Activated T-cell treated with anti-CD3 and anti-CD28 coated beads for 48 hours (primary cell): ENCODE measurements around the gene PSMD12.
"Not testable (repeated sequence)": the region's sequence is repeated elsewhere in the genome, so short reads cannot be mapped to it uniquely, and the experiment has no call there.

ENCODE experiments used
- DNase-seq: peaks from one replicate; pipeline ENCODE4 v3.0.0-alpha.2; 2020; ENCODE audit warnings: low read depth

Gene PSMD12

DNA sequence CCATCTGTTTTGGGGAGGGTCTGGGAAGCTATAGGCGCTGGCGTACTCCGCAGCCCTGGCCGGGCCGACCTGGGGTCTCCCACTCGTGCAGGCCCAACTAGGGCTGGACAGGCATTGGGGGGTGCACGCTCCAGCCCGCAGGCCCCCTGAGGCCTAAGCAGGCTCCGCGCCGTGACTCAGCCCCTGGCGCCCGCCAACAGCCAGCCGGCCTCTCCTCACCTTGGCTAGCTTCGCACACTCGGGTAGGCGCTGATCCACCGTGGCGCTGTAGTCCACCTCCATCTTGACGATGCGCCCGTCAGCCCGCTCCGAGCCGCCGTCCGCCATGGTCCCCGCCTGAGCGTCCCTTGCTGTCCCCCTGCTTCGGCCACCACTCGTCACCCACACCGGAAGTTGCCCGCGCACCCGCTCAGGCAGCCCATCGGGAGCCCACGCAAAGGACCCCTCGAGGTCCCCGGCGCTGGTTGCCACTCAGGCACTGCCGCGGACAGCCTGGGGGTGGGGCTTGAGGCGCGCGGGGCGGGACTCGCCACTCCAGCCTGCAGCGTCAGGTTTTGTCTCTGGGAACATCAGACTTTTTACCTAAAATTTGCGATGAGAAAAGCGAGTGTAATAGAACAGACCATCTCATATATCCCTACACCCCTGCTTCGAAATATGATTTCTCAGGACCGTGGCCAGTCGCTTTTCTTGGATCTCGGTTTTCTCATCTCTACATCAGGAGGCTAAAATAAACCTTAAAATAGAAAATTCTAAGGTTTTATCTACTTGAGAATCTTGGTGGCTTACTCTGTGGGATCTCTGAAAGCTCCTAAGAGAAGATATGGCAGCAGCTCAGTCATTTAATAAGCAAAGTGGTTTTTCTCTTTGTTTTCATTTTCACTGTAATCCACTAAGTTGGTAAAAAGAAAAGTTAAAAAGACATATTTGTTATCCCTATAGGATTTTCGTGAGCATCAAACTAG, at the start of gene PSMD12:
Gene PSMD12 (minus strand): TSS at position 385 of the 965 bp plus-strand sequence. CDS start 58 bp downstream, at position 327.
- peak; percentile 95 for DNase-seq

DNA sequence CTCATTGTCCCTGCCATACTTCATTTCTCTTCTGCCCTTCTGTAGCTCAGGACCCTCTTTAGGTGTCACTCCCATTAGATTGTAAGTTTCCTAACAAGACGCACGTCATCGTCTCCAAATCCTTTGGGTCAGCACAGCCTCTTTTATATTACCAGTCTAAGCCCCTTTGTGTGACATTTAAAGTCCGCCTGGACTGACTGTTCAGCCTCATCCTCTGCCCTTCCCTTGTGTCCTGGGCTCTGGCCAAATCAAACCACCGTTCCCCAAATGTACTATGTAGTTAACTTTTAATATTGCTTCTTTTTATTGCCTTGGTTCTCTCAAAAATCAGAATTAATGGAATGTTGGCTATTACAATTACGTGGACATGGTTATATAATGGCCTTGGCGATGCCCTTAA, 48.9 kb upstream of the PSMD12 start:
- DNase-seq: no peak

DNA sequence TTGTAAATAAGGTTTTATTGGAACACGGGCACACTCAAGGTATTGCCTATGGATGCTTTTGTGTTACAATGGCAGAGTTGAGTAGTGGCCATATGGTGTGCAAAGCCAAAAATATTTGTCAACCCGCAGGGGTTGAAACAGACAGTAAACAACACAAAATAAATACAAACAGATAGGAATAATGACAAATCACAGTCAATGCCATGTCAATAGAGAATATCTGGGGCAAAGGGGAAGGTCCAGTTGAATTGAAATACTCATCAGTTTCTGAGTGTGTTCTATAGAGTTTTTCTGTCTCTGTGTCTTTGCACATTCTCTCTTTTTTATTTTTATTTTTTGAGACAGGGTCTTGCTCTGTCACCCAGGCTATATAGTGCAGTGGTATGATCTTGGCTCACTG, 48.2 kb upstream of the PSMD12 start:
- no peak for DNase-seq

DNA sequence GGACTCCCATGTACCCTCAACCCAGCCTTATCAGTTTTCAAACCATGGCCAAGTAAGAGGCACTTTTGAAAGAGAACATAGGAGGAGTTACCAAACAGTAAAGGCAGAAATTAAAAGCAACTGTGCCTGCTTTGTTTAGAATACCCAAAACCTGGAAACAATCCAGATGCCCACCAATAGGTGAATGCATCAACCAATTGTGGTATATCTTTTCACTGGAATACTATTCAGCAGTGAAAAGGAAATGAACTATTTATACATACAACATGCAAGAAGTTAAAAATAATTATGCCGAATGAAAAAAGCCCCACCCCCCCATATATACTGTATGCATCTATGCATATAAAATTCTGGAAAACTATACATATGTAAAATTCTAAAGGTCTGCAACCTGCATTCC, 47.8 kb upstream of the PSMD12 start:
- no peak for DNase-seq

DNA sequence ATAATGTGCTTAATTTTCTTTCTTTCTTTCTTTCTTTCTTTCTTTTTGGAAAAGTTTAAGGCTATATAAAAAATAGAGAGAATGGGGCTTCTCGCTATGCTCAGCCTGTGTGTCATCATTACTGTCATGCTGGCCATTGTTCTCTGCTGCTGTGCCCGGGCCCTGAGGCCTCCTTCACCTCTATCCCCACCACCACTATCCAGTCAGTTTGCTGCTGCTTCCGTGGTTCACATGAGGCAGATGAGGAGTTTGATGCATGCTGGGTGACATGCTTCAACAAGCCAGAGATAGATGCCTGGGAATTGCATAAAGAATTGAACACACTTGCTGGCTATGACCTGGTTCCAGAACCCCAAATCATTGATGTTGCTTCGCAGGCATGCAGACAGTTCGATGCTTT, 47.0 kb upstream of the PSMD12 start:
- no peak for DNase-seq

DNA sequence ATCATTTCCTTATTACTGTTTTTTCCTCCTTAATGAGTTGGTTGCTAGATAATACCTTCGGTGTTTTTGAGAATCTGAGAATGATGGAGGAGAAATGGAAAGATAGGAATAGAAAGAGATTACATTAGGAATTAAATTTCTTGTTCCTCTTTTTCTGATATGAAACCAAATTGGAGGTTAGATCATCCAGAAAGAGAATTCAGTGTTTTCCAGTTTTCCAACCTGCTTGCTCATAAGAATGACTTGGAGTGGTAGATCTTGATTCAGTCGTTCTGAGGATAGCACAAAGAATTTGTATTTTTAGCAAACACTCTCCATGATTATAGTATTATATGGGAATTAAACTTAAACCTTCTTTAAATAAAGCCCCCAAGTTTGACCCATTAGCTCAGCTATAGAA, 46.6 kb upstream of the PSMD12 start:
- no peak for DNase-seq

DNA sequence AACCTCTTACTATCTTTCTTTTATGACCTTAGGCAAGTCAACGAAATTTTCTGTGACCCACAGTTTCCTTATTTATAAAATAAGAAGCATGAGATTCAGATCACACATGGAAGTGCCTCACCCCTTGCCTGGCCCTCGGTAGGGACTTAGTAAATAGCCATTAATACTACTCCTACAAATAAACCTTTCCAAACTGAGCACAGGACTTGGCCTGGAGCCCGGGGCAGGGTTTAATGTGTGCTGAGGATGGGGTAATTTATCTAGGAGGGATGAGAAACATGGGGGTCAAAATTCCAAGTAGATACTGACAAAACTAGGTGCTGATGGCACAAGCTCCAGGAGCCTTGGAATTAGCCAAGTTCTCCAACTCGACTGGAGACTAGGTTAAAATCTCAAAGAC, 45.7 kb upstream of the PSMD12 start:
- no peak for DNase-seq

DNA sequence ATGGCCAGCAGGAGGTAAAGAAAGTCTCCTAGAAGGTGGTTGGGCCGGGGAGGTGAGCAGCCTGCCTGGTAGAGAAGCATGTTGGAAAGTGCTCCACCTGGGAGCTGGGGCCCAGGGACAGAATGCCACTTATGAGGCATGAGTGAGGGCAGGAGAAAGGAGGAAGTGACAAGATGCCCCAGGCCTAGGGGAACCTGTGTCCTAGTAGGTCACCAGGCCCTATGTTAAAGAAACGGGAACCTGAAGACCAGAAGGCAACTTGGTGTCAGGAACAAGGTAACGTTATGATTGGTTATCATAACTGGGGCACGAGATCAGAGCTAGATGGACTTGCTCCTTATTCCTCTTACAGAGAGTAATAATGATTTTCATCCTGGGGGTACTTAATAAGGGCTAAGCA, 45.0 kb upstream of the PSMD12 start:
- DNase-seq: no peak

DNA sequence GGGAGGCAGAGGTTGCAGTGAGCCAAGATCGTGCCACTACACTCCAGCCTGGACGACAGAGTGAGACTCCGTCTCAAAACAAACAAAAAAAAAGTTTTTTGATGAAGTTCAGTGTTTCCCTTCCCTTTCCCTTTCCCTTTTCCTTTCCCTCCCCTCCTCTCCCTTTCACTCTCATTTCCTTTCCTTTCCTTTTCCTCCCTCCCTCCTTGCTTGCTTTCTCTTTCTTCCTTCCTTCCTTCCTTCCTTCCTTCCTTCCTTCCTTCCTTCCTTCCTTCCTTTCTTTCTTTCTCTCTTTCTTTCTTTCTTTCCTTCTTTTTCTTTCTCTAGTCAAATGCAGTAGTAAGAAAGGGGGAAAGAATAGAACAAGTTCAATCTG, 42.1 kb upstream of the PSMD12 start:
- not testable (repeated sequence) for DNase-seq

DNA sequence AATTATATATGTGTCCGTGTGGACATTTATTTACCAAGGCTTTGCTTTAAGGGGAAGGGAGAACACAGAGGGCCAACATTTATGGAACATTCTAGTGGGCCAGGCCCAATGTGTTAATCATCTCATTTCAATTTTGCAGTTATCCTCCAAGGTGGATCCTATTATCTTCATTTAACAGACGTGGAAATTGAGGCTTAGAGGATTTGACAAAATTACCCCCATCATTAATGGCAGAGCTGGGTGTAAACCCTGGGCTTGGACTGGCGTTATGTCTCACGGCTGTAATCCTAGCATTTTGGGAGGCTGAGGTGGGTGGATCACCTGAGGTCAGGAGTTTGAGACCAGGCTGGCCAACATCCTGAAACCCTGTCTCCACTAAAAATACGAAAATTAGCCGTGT, 37.1 kb upstream of the PSMD12 start:
- DNase-seq: no peak

DNA sequence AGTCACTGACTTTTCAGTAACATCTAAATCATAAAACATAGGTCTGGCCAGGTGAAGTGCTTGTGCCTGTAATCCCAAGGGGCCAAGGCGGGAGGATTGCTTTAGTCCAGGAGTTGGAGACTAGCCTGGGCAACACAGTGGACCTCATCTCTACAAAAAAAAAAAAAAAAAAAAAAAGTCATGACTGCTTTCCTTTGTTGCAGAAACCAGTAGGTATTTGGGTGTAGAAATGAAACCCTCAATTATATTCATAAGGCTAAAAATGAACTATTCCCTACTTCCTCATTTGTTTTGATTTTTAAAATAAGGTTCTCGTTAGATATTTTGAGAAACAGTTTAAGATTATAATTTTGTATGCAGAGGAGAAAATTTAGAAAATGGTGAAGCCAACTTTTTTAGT, 36.7 kb upstream of the PSMD12 start:
- DNase-seq: no peak

DNA sequence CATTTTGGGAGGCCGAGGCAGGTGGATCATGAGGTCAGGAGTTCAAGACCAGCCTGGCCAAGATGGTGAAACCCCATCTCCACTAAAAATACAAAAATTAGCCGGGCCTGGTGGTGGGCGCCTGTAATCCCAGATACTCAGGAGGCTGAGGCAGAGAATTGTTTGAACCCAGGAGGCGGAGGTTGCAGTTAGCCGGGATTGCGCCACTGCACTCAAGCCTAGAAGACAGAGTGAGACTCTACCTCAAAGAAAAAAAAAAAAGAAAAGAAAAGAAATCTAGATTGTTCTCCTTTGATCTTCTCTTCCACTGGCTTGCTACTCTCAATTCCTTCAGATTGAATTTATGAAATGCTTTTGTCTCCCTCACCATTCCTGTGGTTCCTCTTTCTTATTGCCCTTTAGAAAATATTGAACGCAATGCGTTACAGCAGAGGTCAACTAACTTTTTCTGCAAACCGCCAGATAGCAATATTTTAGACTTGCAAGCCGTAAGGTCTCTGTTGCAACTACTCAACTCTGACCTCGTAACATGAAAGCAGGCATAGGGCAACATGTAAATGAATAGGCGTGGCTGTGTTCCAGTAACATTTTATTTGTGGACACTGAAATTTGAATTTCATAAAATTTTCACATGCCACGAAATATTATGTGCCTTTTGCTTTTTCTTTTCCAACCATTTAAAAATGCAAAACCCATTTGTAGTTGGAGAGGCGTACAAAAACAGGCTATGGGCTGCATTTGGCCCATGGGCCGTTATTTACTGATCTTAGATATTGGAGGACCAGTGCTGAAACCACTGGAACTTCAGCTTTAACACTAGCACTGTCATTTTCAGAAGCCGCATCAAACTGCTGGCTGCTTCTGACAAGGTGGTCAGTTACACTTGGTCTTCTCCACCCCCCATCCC, 35.5 kb upstream of the PSMD12 start:
- DNase-seq: no peak

DNA sequence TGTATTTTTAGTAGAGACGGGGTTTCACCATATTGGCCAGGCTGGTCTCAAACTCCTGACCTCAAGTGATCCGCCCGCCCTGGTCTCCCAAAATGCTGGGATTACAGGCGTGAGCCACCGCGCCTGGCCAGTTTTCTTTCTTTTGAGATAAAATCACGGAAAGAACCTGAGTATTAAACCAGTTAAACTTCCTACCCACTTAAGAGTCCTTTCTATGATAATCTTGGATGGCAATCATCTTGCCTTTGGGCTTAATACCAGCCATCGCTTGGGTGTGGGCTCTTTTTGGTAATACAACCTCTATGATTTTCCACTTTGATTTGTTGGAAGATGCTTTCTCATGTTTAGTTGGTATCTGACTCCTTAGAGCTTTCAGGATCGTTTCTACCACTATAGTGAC, 34.7 kb upstream of the PSMD12 start:
- no peak for DNase-seq

DNA sequence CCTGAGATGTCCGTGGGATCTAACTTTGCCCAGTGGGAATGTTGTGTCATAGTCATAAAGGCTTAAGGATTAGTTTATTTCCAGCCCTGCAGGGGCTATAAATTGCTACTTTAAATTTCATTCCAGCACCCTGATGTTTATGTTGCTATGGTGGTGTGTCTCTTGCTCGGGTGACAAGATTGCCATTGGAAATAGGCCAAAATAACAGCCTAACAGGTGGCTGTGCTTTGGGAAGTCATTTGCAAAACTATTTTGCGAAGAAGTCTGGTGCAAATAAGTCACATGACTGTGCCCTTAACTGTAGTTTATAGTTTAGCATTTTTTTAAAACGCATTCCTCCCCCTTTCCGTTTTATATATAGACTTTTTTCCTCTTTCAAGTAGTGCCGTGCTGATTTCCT, 33.8 kb upstream of the PSMD12 start:
- no peak for DNase-seq

DNA sequence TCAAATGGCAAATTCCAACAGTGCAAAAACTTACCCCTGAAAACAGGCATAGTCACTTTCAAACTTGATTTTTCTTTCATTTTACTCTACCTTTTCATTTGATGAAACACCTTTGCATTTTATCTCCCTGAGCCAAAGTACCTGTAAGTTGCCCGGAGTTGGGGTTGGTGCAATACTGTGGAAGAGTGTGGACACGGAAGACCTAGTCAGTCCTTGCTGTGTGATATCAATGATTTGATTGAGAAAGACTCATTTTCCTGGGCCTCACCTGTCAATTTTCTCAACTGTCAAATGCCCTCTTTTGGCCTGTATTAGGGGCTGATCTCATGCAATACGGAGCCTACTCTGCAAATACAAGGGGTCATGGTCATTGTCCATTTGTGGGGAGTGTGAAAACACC, 33.3 kb upstream of the PSMD12 start:
- no peak for DNase-seq

DNA sequence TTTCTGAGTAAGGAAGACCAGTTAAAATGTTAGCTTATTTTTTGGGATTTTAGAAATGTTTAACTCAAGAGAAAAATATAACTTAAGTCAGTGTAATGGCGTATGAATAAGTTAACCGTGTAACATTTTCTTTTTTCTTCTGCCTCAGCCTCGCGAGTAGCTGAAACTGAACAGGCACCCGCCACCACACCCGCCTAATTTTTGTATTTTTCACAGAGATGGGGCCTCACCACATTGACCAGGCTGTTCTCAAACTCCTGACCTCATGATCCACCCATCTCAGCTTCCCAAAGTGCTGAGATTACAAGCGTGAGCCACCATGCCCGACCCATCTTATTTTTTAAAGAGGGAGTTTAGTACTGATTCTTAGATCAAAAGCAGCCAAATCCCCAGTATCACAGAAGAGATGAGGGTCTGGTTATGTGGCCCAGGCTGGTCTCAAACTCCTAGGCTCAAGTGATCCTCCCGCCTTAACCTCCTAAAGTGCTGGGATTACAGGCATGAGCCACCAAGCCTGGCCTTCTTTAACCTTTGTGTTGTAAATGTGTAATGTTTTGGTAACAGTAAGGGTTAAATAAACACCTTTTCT, 27.5 kb upstream of the PSMD12 start:
- no peak for DNase-seq

DNA sequence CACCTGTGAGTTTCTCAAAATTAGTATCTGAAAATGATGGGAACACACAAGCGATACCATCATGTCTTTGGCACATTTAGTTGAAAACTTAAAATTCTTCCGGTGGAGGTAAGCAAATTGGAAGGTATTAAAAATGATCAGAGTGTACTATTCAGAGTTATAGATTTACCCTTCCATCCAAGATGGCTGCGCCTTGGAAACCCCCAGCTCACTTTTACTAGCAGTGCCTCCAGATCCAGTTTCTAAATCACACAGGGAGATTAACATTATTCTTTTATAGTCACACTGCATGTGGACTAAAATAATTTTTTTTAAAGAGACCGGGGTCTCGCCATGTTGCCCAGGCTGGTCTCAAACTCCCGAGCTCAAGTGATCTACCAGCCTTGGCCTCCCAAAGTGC, 25.7 kb upstream of the PSMD12 start:
- DNase-seq: no peak

DNA sequence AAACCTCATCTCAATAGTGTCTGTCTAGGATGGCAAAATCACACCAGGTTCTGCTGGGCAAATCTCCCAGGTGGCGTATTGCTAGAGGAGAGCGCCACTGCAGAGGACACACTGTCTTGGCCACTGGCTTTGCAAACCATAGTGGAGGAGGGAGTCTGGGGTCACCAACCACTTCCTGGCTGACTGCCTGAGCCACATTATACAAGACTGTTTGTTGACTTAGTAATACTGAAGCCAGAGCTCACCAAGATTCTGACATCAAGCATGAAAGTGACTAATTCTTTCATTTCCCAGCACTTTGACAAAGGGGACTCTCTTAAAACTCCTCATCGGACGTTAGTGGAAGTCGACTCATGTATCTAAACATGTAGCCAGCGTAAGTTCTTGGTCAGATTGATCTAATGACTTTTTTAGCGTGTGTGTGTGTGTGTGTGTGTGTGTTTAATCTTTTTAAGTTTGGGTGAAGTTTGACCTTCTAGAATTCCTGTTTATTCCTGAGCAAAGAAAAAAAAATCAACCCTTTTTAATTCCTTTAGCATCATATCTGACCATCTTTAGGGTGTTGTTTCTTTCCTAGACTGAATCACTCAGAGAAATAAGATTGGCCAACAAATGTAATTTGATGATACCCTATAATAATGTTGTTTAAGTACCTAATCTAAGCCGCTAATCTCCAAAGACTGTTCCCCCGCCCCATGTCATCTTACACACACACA, 24.4 kb upstream of the PSMD12 start:
- peak; percentile 56 for DNase-seq

DNA sequence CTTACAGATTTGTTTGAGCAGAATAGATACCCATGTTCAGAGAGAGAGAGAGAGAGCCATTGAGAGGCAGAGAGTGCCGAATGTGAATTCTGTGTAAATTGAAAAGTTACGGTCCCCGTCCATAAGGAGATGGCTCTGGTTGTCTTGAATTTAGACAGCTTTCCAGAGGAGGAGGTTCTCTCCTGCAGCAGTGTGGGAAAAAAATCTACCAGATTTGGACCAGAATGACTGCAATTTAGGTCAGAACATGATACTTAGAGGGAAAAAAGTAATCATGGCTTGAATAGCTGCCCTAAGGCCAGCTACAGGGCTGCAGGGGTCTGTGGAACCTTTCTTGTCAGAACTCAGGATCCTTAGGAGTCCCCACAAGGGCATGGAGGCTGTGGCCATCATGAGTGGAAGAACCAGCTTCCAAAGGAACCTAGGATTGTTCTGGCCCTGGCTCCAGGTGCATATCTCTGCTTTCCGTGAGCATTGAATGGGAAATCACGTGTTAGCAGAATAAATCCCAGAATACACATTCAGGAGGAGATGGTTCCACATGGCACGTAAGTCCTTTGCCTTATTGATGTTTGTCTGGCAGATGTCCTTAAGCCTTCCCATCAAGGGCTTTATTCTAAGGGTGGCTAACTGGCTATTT, 23.7 kb upstream of the PSMD12 start:
- DNase-seq: no peak

DNA sequence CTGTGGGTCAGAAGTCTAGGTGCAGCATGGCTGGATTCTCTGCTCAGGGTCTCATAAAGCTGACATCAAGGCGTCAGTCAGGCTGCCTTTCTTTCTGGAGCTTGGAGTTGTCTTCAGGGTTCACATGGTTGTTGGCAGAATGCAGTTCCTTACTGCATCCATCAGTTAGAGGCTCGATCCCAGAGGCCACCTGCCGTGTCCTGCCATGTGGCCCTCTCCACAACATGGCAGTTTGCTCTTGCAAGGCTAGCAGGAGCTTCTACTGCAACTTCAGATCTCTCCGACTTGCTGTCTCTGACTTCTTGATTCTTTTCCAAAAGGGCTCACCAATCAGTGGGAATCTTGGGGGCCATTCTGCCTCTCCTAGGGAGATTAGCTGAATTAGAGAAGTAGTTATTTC, 22.6 kb upstream of the PSMD12 start:
- no peak for DNase-seq

DNA sequence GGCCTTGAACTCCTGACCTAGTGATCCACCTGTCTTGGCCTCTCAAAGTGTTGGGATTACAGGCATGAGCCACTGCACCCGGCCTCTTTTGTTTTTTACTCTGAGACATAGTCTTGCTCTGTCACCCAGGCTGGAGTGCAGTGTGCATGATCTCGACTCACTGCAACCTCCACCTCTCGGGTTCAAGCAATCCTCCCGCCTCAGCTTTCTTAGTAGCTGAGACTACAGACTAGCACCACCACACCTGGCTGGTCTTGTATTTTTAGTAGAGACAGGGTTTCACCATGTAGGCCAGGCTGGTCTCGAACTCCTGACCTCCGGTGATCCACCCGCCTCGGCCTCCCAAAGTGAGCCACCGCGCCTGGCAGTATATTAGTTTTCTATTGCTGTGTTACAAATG, 22.2 kb upstream of the PSMD12 start:
- not testable (repeated sequence) for DNase-seq
